OCI-LY7 (cell line): Measurements from ENCODE around the gene NGEF. TPM values are rescaled to one million over a fixed set of nuclear protein-coding genes. Genes with fewer than 3 reads are reported as not detected.

ENCODE experiments used
- BruUV-seq: library from RNA; stranded (reverse); fragments of 400-500 nt; replicated peaks from 2 replicates; lab custom pipeline; 2021; lab: Mats Ljungman, UMichigan
- CTCF ChIA-PET: fragments of 300-600 bp; sonication (Branson Sonifier 250); formaldehyde crosslinking; loops from one replicate; lab custom pipeline; 2022; ENCODE audit warnings: antibody characterized with exemption; ENCODE audit not compliant: unreplicated experiment; lab: Charles Lee
- POLR2A ChIA-PET: fragments of 300-600 bp; sonication (Branson Sonifier 250); formaldehyde crosslinking; loops from one replicate; lab custom pipeline; 2022; ENCODE audit warnings: antibody characterized with exemption; lab: Charles Lee
- DNase-seq: peaks from one replicate; pipeline ENCODE4 v3.0.0-alpha.2; 2015; ENCODE audit warnings: low spot score
- H2AFZ ChIP-seq: fragments of 200-600 bp; sonication (generic), shearing (Covaris generic); 2 replicates; pipeline ENCODE4 v1.6.1; 2014; ENCODE audit warnings: mild to moderate bottlenecking, antibody characterized with exemption, low read length, moderate library complexity
- H3K27ac ChIP-seq: fragments of 200-600 bp; sonication (generic); 2 replicates; pipeline ENCODE4 v1.5.1; 2014; ENCODE audit warnings: mixed run types, low read depth, mild to moderate bottlenecking, moderate library complexity, low read length, inconsistent platforms; ENCODE audit not compliant: poor library complexity, severe bottlenecking
- H3K36me3 ChIP-seq: fragments of 200-600 bp; sonication (generic); 2 replicates; pipeline ENCODE4 v1.6.1; 2014; ENCODE audit warnings: mild to moderate bottlenecking, antibody characterized with exemption, low read length, moderate library complexity, mixed read lengths; ENCODE audit not compliant: insufficient read depth
- H3K4me1 ChIP-seq: fragments of 200-600 bp; sonication (generic); 2 replicates; pipeline ENCODE4 v1.5.1; 2014; ENCODE audit warnings: mild to moderate bottlenecking, low read length; ENCODE audit not compliant: insufficient read depth, poor library complexity, severe bottlenecking
- H3K4me2 ChIP-seq: fragments of 200-600 bp; sonication (generic); 2 replicates; pipeline ENCODE4 v1.6.1; 2014; ENCODE audit warnings: mild to moderate bottlenecking, low read length
- H3K4me3 ChIP-seq: fragments of 200-600 bp; sonication (generic); 2 replicates; pipeline ENCODE4 v1.5.1; 2014; ENCODE audit warnings: mild to moderate bottlenecking, low read depth, low read length; ENCODE audit not compliant: poor library complexity, severe bottlenecking
- H3K79me2 ChIP-seq: fragments of 200-600 bp; sonication (generic); 2 replicates; pipeline ENCODE4 v1.6.1; 2016; ENCODE audit warnings: low read depth, mild to moderate bottlenecking, low read length, moderate library complexity, mixed read lengths; ENCODE audit not compliant: insufficient read depth
- H3K9me2 ChIP-seq: fragments of 200-600 bp; sonication (generic); 2 replicates; pipeline ENCODE4 v1.6.1; 2016; ENCODE audit warnings: mild to moderate bottlenecking, low read length, mixed read lengths; ENCODE audit not compliant: insufficient read depth
- H3K9me3 ChIP-seq: fragments of 200-600 bp; sonication (generic); 2 replicates; pipeline ENCODE4 v1.6.1; 2014; ENCODE audit warnings: mild to moderate bottlenecking, mixed run types, low read length, mixed read lengths
- H4K20me1 ChIP-seq: fragments of 200-600 bp; sonication (generic); 2 replicates; pipeline ENCODE4 v1.6.1; 2014; ENCODE audit warnings: mild to moderate bottlenecking, antibody characterized with exemption, low read length, moderate library complexity, mixed read lengths; ENCODE audit not compliant: insufficient read depth
- EZH2phosphoT487 ChIP-seq: fragments of 200-600 bp; sonication (generic); IDR thresholded peaks from 2 replicates; pipeline ENCODE4 v1.6.1; 2018; ENCODE audit warnings: low read depth, borderline replicate concordance, mild to moderate bottlenecking, mixed run types, antibody characterized with exemption, low read length, moderate library complexity, mixed read lengths
- intact Hi-C: fragments of 100-400 bp; cut with micrococcal nuclease; formaldehyde crosslinking; loops from one replicate; pipeline ENCODE4 v1.10.0; 2022; ENCODE audit not compliant: unreplicated experiment
- total RNA-seq, 2 experiments: library from RNA; depleted of rRNA in 1 of 2; stranded (reverse); fragments of >200 nt in 1 of 2; shearing (Covaris generic) in 1 of 2; gene quantifications; 2 replicates each; pipeline ENCODE4 v1.2.3, GENCODE V29; 2014 to 2022
- TF ChIP-seq, protein P1 (sequence below): fragments of 200-600 bp; sonication (generic); conservative IDR thresholded peaks from 2 replicates; pipeline ENCODE4 v1.5.1; 2014; ENCODE audit warnings: mild to moderate bottlenecking, antibody characterized with exemption, low read length, moderate library complexity, mixed read lengths

NGEF gene
- total RNA-seq, 2 experiments from 2014 or later, result 0.82 TPM; not detected in 1

DNA sequence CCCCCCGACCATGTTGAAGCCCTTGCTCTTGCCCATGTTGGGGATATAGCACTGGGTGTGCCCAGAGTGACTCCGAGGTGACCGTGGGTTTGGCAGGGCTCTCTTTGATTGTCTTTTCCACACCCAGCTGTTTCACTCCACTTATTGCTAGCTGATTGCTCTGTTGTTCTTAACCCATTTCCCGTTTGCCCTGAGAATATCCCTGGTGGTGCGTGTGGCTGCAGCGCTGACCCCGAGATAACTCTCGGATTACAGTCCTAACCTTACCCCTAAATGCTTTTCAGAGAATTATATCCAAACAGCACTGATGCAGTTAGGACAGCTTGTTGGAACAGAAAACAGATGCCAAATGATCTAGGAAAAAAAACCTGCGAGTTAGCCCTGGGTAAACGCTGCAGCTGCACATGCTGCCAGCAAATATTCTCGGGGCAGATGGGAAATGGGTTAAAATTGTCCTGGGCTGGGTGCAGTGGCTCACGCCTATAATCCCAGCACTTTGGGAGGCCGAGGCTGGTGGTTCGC is 177.3 kb downstream of the NGEF start:
- no peak overlapping the region for H2AFZ ChIP-seq
- H3K9me3 ChIP-seq, result no peaks in the 10 kb centered on the region
- no TSS peak for BruUV-seq
- intact Hi-C loops, result no loop called here
- DNase-seq, result no peak
- TF ChIP-seq, protein P1, sequence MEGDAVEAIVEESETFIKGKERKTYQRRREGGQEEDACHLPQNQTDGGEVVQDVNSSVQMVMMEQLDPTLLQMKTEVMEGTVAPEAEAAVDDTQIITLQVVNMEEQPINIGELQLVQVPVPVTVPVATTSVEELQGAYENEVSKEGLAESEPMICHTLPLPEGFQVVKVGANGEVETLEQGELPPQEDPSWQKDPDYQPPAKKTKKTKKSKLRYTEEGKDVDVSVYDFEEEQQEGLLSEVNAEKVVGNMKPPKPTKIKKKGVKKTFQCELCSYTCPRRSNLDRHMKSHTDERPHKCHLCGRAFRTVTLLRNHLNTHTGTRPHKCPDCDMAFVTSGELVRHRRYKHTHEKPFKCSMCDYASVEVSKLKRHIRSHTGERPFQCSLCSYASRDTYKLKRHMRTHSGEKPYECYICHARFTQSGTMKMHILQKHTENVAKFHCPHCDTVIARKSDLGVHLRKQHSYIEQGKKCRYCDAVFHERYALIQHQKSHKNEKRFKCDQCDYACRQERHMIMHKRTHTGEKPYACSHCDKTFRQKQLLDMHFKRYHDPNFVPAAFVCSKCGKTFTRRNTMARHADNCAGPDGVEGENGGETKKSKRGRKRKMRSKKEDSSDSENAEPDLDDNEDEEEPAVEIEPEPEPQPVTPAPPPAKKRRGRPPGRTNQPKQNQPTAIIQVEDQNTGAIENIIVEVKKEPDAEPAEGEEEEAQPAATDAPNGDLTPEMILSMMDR, result no peak
- TF ChIP-seq EZH2phosphoT487, result no peak
- CTCF ChIA-PET, result no interaction called here
- peaks cover 76% of the 10 kb centered on the region for H3K36me3 ChIP-seq
- H3K9me2 ChIP-seq, result no peaks in the 10 kb centered on the region
- no peak overlapping the region for H3K27ac ChIP-seq
- POLR2A ChIA-PET, result interaction anchor here (0.6 kb wide), 1 partner anchor 99 kb away, joined by 3 read pairs; no protein-coding TSS in a partner anchor
- no peaks in the 10 kb centered on the region for H4K20me1 ChIP-seq
- H3K79me2 ChIP-seq, result peaks cover 3% of the 10 kb centered on the region; the same call in 1 of the 2 replicates
- no peak overlapping the region for H3K4me3 ChIP-seq
- peaks cover 39% of the 10 kb centered on the region for H3K4me1 ChIP-seq
- H3K4me2 ChIP-seq, result no peak overlapping the region

DNA sequence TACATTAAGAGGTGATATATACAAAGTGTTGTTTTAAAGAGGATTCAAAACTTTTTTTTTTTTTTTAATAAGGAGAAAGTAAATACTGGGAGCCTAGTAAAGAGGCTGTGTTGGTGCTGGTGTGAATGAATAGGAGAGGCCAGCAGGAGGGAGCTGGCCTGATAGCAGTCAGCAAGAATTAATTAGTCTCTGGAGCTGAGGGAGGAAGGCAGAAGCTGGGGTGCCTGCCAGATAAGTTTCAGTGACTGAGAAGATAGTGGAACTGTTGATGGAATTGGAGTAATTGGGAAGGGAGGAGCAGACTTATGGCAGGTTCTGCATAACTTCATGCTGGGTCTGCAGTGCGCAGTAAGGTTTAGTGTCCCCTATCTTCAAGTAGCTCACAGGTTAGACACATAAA is 179.2 kb downstream of the NGEF start:
- Histone ChIP-seq H3K4me1 (peaks cover 22% of the 10 kb centered on the region), H3K79me2 (no peaks in the 10 kb centered on the region; the same call in 1 of the 2 replicates), H2AFZ (no peak overlapping the region), H3K4me3 (no peak overlapping the region), H3K4me2 (no peak overlapping the region), H3K9me2 (no peaks in the 10 kb centered on the region), H3K9me3 (no peaks in the 10 kb centered on the region), H3K27ac (no peak overlapping the region), H4K20me1 (no peaks in the 10 kb centered on the region), H3K36me3 (peaks cover 68% of the 10 kb centered on the region)
- TF ChIP-seq EZH2phosphoT487, result no peak
- TF ChIP-seq, protein P1, result no peak
- intact Hi-C loops, result no loop called here
- CTCF ChIA-PET, result no interaction called here
- DNase-seq, result no peak
- BruUV-seq, result no TSS peak
- POLR2A ChIA-PET, result interaction anchor here (0.5 to 1.0 kb wide), 2 partner anchors 8 to 99 kb away, joined by 3 read pairs; no protein-coding TSS in a partner anchor

DNA sequence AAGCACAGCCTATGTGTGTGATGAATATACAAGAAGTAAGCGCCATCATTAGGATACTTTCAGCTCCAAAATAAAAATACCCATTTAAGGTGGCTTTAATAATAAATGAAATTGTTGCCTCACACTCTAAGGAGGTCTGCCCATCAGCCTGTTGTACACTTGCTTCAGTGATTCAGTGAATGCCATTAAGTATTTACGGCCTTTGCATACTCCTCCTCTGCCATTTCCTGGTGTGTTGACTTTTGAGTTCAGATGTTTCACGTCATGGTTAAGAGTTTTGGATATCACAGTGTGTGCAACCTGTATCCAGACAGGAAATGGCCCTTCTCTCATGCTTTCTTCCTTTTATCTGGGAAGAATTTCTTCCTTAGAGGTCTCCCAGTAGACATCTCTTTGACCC is 181.6 kb downstream of the NGEF start:
- BruUV-seq, result no TSS peak
- Histone ChIP-seq H3K9me3 (no peaks in the 10 kb centered on the region), H2AFZ (no peak overlapping the region), H3K4me1 (no peaks in the 10 kb centered on the region), H3K9me2 (no peaks in the 10 kb centered on the region), H3K27ac (no peak overlapping the region), H3K4me3 (no peak overlapping the region), H3K79me2 (no peaks in the 10 kb centered on the region), H4K20me1 (no peaks in the 10 kb centered on the region), H3K4me2 (no peak overlapping the region), H3K36me3 (peaks cover 62% of the 10 kb centered on the region)
- TF ChIP-seq EZH2phosphoT487, result no peak
- TF ChIP-seq, protein P1, result no peak
- no peak for DNase-seq
- CTCF ChIA-PET, result no interaction called here
- intact Hi-C loops, result no loop called here
- POLR2A ChIA-PET, result no interaction called here
